H1 (cell line): ENCODE results near the gene SCGN.

Experiments
- CTCF ChIP-seq, 3 experiments: IDR thresholded peaks; 1 replicate in 2 of 3; 2 replicates in 1 of 3; pipeline versions ENCODE4 v1.5.1 to v1.6.1; 2011; ENCODE audit warnings: low read length in 3 of 3, mild to moderate bottlenecking in 3 of 3, inconsistent platforms in 2 of 3, low read depth in 1 of 3, moderate library complexity in 1 of 3; ENCODE audit not compliant: insufficient read depth in 1 of 3; ENCODE audit errors: control extremely low read depth in 1 of 3
- MAFK ChIP-seq: IDR thresholded peaks from 2 replicates; pipeline ENCODE4 v1.6.1; 2012; ENCODE audit warnings: low read depth, mild to moderate bottlenecking, improper control_type of control experiment, low read length
- SP1 ChIP-seq: IDR thresholded peaks from 2 replicates; pipeline ENCODE4 v1.6.1; 2011; ENCODE audit warnings: low read depth, low read length

GRCh38 chr6:25659633-25660368 is 7.8 kb downstream of the SCGN start:
- TF ChIP-seq MAFK: no peak
- TF ChIP-seq CTCF (IDR thresholded peaks at IDR 0.05; ENCODE audit: control extremely low read depth in 1 of 3, insufficient read depth in 1 of 3, low read depth in 1 of 3, low read length in 3 of 3): no peak
- TF ChIP-seq SP1: no peak
